IMR-90 (cell line): ENCODE results near the gene WNT7B. TPM values are rescaled to one million over a fixed set of nuclear protein-coding genes. Genes with fewer than 3 reads are reported as not detected.

ENCODE experiments used
- ATAC-seq: fragments of 200-7000 bp; cut with Tn5 transposase; 2 replicates; pipeline ENCODE4 v1.9.1; 2020; ENCODE audit warnings: low read depth, mild to moderate bottlenecking, moderate library complexity
- BruUV-seq: library from RNA; stranded (reverse); fragments of 400-500 nt; replicated peaks from 2 replicates; lab custom pipeline; 2021; lab: Mats Ljungman, UMichigan
- CTCF ChIA-PET: fragments of 300-600 bp; formaldehyde crosslinking; extraction: SDS; loops from one replicate; lab custom pipeline; 2021; ENCODE audit warnings: antibody characterized with exemption; lab: Yijun Ruan, JAX
- POLR2A ChIA-PET: fragments of 300-600 bp; sonication (Branson Sonifier 250); formaldehyde crosslinking; loops from one replicate; lab custom pipeline; 2022; ENCODE audit warnings: antibody characterized with exemption; ENCODE audit not compliant: unreplicated experiment; lab: Charles Lee
- DNase-seq: peaks from one replicate; pipeline ENCODE4 v3.0.0; 2013
- H2AFZ ChIP-seq: replicated peaks from 2 replicates; pipeline ENCODE3; 2013; ENCODE audit warnings: low read length, mild to moderate bottlenecking; ENCODE audit not compliant: poor library complexity
- H2AK5ac ChIP-seq: 2 replicates; pipeline ENCODE4 v1.6.1; 2013; ENCODE audit warnings: low read depth, low read length, inconsistent platforms
- H2AK9ac ChIP-seq: replicated peaks from 2 replicates; pipeline ENCODE3; 2013; ENCODE audit warnings: mild to moderate bottlenecking, low read depth, low read length, moderate library complexity; ENCODE audit not compliant: poor library complexity
- H2BK120ac ChIP-seq: 2 replicates; pipeline ENCODE4 v1.6.1; 2013; ENCODE audit warnings: low read depth, low read length, inconsistent platforms
- H2BK15ac ChIP-seq: 3 replicates; pipeline ENCODE4 v1.6.1; 2013; ENCODE audit warnings: low read depth, low read length, inconsistent platforms
- H2BK20ac ChIP-seq: 2 replicates; pipeline ENCODE4 v1.6.1; 2013; ENCODE audit warnings: low read depth, mild to moderate bottlenecking, inconsistent platforms, low read length, moderate library complexity
- H2BK5ac ChIP-seq: 2 replicates; pipeline ENCODE4 v1.6.1; 2013; ENCODE audit warnings: mild to moderate bottlenecking, low read depth, low read length, inconsistent platforms; ENCODE audit not compliant: poor library complexity, severe bottlenecking
- H3K14ac ChIP-seq: replicated peaks from 2 replicates; pipeline ENCODE4 v1.6.1; 2013; ENCODE audit warnings: low read depth, low read length, inconsistent platforms
- H3K18ac ChIP-seq: 2 replicates; pipeline ENCODE4 v1.6.1; 2013; ENCODE audit warnings: low read depth, low read length, control low read depth
- H3K23ac ChIP-seq: 2 replicates; pipeline ENCODE4 v1.6.1; 2013; ENCODE audit warnings: low read depth, low read length, inconsistent platforms
- H3K27ac ChIP-seq: 2 replicates; pipeline ENCODE4 v1.5.1; 2013; ENCODE audit warnings: mild to moderate bottlenecking, control low read depth, low read length; ENCODE audit not compliant: insufficient read depth
- H3K27me3 ChIP-seq: 2 replicates; pipeline ENCODE4 v1.6.1; 2013; ENCODE audit warnings: low read length; ENCODE audit not compliant: control insufficient read depth, insufficient read depth
- H3K36me3 ChIP-seq: 2 replicates; pipeline ENCODE4 v1.6.1; 2013; ENCODE audit warnings: low read length, mixed read lengths; ENCODE audit not compliant: control insufficient read depth, insufficient read depth
- H3K4ac ChIP-seq: 2 replicates; pipeline ENCODE4 v1.6.1; 2013; ENCODE audit warnings: low read depth, low read length, inconsistent platforms
- H3K4me1 ChIP-seq: 2 replicates; pipeline ENCODE4 v1.6.1; 2013; ENCODE audit warnings: low read length, mixed read lengths; ENCODE audit not compliant: control insufficient read depth, insufficient read depth
- H3K4me2 ChIP-seq: 2 replicates; pipeline ENCODE4 v1.6.1; 2013; ENCODE audit warnings: low read depth, mild to moderate bottlenecking, control low read depth, low read length, moderate library complexity
- H3K4me3 ChIP-seq: 2 replicates; pipeline ENCODE4 v1.5.1; 2013; ENCODE audit warnings: low read depth, mild to moderate bottlenecking, control low read depth, low read length, moderate library complexity; ENCODE audit not compliant: insufficient read depth
- H3K56ac ChIP-seq: 2 replicates; pipeline ENCODE4 v1.6.1; 2013; ENCODE audit warnings: low read length, inconsistent platforms; ENCODE audit not compliant: insufficient read depth; ENCODE audit errors: extremely low read depth
- H3K79me1 ChIP-seq, 2 experiments: 2 replicates each; pipeline ENCODE4 v1.6.1; 2013; ENCODE audit warnings: low read length in 2 of 2, inconsistent platforms in 1 of 2, low read depth in 1 of 2
- H3K9ac ChIP-seq: 2 replicates; pipeline ENCODE4 v1.6.1; 2013; ENCODE audit warnings: low read depth, low read length, control low read depth
- H3K9me1 ChIP-seq: 2 replicates; pipeline ENCODE4 v1.6.1; 2013; ENCODE audit warnings: low read length, inconsistent platforms; ENCODE audit not compliant: insufficient read depth
- H3K9me3 ChIP-seq: 2 replicates; pipeline ENCODE4 v1.6.1; 2013; ENCODE audit warnings: low read length; ENCODE audit not compliant: control insufficient read depth, insufficient read depth
- H4K20me1 ChIP-seq: 2 replicates; pipeline ENCODE4 v1.6.1; 2013; ENCODE audit warnings: low read length, inconsistent platforms; ENCODE audit not compliant: insufficient read depth
- H4K5ac ChIP-seq: 2 replicates; pipeline ENCODE4 v1.6.1; 2013; ENCODE audit warnings: mild to moderate bottlenecking, low read depth, low read length, control low read depth
- H4K8ac ChIP-seq, 2 experiments: 2 replicates each; pipeline ENCODE4 v1.6.1; 2013; ENCODE audit warnings: low read depth in 2 of 2, low read length in 2 of 2, control low read depth in 1 of 2, inconsistent platforms in 1 of 2
- H4K91ac ChIP-seq: 2 replicates; pipeline ENCODE4 v1.6.1; 2013; ENCODE audit warnings: low read depth, low read length, inconsistent platforms; ENCODE audit not compliant: insufficient read depth
- NFE2L2 ChIP-seq: fragments of 150-350 bp; IDR thresholded peaks from 2 replicates; pipeline ENCODE4 v1.6.1; 2016; ENCODE audit warnings: low read depth, mild to moderate bottlenecking, low read length
- SMC3 ChIP-seq: fragments of 150-350 bp; IDR thresholded peaks from 2 replicates; pipeline ENCODE4 v1.6.1; 2016; ENCODE audit warnings: low read depth, mild to moderate bottlenecking, antibody characterized with exemption, low read length, moderate library complexity
- WGBS, 2 experiments: methylation state at CpG; one replicate each; pipeline versions ENCODE4 v1.1.5 to v1.1.7; 2013; ENCODE audit warnings: missing lambda C conversion rate in 2 of 2; ENCODE audit not compliant: insufficient read length in 1 of 2; ENCODE audit errors: extremely low coverage in 2 of 2; 5-methylcytosine and 5-hydroxymethylcytosine counted together
- dilution Hi-C: fragments of 300-500 bp; cut with HindIII; formaldehyde crosslinking; loops from one replicate; pipeline ENCODE4 v1.14.3; 2018; ENCODE audit warnings: low sequenced_read_pairs; ENCODE audit not compliant: unreplicated experiment
- in situ Hi-C: fragments of 300-500 bp; cut with MboI; formaldehyde crosslinking; loops from 3 replicates; pipeline ENCODE4 v1.14.3; 2019; ENCODE audit warnings: low sequenced_read_pairs, inconsistent platforms, mixed read lengths
- intact Hi-C: fragments of 100-400 bp; cut with micrococcal nuclease; formaldehyde crosslinking; loops from 2 replicates; pipeline ENCODE4 v1.10.0; 2022
- polyA plus RNA-seq, 3 experiments: library from polyadenylated mRNA; depleted of rRNA; stranded (reverse); fragments of >200 nt; gene quantifications; 2 replicates each; pipeline ENCODE4 v1.2.3, GENCODE V29; 2012; ENCODE audit warnings: low replicate concordance in 1 of 3
- total RNA-seq: library from RNA; depleted of rRNA; stranded (reverse); fragments of >200 nt; gene quantifications from 2 replicates; pipeline ENCODE4 v1.2.3, GENCODE V29; 2012

WNT7B gene
- total and polyA plus RNA-seq, 2 of the 4 experiments (the other 2 are of a cell fraction): under 0.01 to 0.15 TPM

GRCh38 chr22:45933506-45934167 is 43.3 kb downstream of the WNT7B start:
- H2BK20ac ChIP-seq: no peak overlapping the region; the same call in 1 of the 2 replicates
- no peak overlapping the region for H3K9ac ChIP-seq
- H3K4me3 ChIP-seq: no peak overlapping the region
- no peaks in the 10 kb centered on the region for H3K9me3 ChIP-seq
- no peak overlapping the region for H3K27ac ChIP-seq
- peaks cover 10% of the 10 kb centered on the region for H3K4me1 ChIP-seq
- 86% methylated on average over 11 of the region's 18 CpGs; no CpG with 5 or more reads in 1 of the 2 experiments for WGBS, 2 experiments
- H2BK5ac ChIP-seq: no peak overlapping the region
- TF ChIP-seq SMC3: no peak
- no peak for TF ChIP-seq NFE2L2
- DNase-seq (no peak), ATAC-seq (no peak)
- POLR2A ChIA-PET: no interaction called here
- in situ Hi-C loops (no loop called here), intact Hi-C loops (no loop called here), dilution Hi-C loops (no loop called here)
- H2AFZ ChIP-seq: no peak overlapping the region
- peak overlapping the region; percentile 54 for H2AK5ac ChIP-seq
- no peak overlapping the region for H3K56ac ChIP-seq
- H3K18ac ChIP-seq: no peak overlapping the region
- CTCF ChIA-PET: no interaction called here
- H4K8ac ChIP-seq: no peak overlapping the region
- H4K91ac ChIP-seq: no peak overlapping the region
- H2BK15ac ChIP-seq: no peak overlapping the region
- no peak overlapping the region for H3K4me2 ChIP-seq
- no peak overlapping the region for H2AK9ac ChIP-seq
- no peaks in the 10 kb centered on the region for H3K36me3 ChIP-seq
- H3K79me1 ChIP-seq: no peaks in the 10 kb centered on the region
- no peak overlapping the region for H3K23ac ChIP-seq
- H2BK120ac ChIP-seq: no peak overlapping the region
- H3K27me3 ChIP-seq: peaks cover 7% of the 10 kb centered on the region; the same call in 1 of the 2 replicates
- no peak overlapping the region for H3K4ac ChIP-seq
- no peak overlapping the region for H3K14ac ChIP-seq
- H4K20me1 ChIP-seq: peaks cover 4% of the 10 kb centered on the region; the same call in 1 of the 2 replicates
- H4K5ac ChIP-seq: no peak overlapping the region
- no TSS peak for BruUV-seq
- H3K9me1 ChIP-seq: peaks cover 5% of the 10 kb centered on the region; the same call in 1 of the 2 replicates
